ENCODE data around the gene DAPK3.
A peak's percentile ranks its signal among the peaks of the same experiment; 100 is the strongest.
"Not testable (repeated sequence)": the region's sequence is repeated elsewhere in the genome, so short reads cannot be mapped to it uniquely, and the experiment has no call there.

Gene DAPK3

GRCh38 chr19:4000798-4001197 is 29.9 kb upstream of the DAPK3 start:
- not testable (repeated sequence) for DNase-seq

- not testable (repeated sequence) for DNase-seq
These were observed 27.9 kb upstream of the DAPK3 start for GRCh38 chr19:3998667-3999412.

- DNase-seq, result no peak
These were observed 24.7 kb upstream of the DAPK3 start for GRCh38 chr19:3995607-3996006.

- no peak for DNase-seq
These were observed 19.9 kb upstream of the DAPK3 start for GRCh38 chr19:3990815-3991117.

GRCh38 chr19:3987619-3988371 is 16.9 kb upstream of the DAPK3 start:
- DNase-seq, result peak; percentile 21 to 57

GRCh38 chr19:3986260-3987041 is 15.6 kb upstream of the DAPK3 start:
- DNase-seq, result peak; percentile 41 to 89

- DNase-seq, result no peak
These were observed 14.9 kb upstream of the DAPK3 start for GRCh38 chr19:3985643-3986259.

- DNase-seq, result peak in 1 of 2 experiments; percentile 50
These were observed 14.2 kb upstream of the DAPK3 start, which contains the start of gene EEF2 for GRCh38 chr19:3984908-3985642. EEF2 (minus strand) TSS chr19:3985463; CDS start chr19:3985380, 83 bp downstream.

- DNase-seq, result no peak
These were observed 13.6 kb upstream of the DAPK3 start for GRCh38 chr19:3984584-3984907.

- DNase-seq, result no peak
These were observed 13.2 kb upstream of the DAPK3 start for GRCh38 chr19:3983936-3984583.

GRCh38 chr19:3983542-3983914 is 12.6 kb upstream of the DAPK3 start:
- no peak for DNase-seq

GRCh38 chr19:3982701-3983541 is 12.0 kb upstream of the DAPK3 start:
- no peak for DNase-seq

- no peak for DNase-seq
These were observed 11.1 kb upstream of the DAPK3 start for GRCh38 chr19:3981736-3982681.

GRCh38 chr19:3981373-3981735 is 10.5 kb upstream of the DAPK3 start:
- no peak for DNase-seq

GRCh38 chr19:3980353-3981251 is 9.7 kb upstream of the DAPK3 start:
- DNase-seq, result no peak

GRCh38 chr19:3979674-3980352 is 8.9 kb upstream of the DAPK3 start:
- DNase-seq, result no peak

GRCh38 chr19:3979289-3979673 is 8.4 kb upstream of the DAPK3 start:
- no peak for DNase-seq

- DNase-seq, result no peak
These were observed 7.2 kb upstream of the DAPK3 start for GRCh38 chr19:3978145-3978544.
